OCI-LY3 (cell line): ENCODE results near the gene RERE.

Experiments used
- EZH2phosphoT487 ChIP-seq: fragments of 200-600 bp; shearing (Covaris generic); IDR thresholded peaks from 2 replicates; pipeline ENCODE4 v1.6.1; 2018; ENCODE audit warnings: antibody characterized with exemption, mixed run types, low read depth
- TF ChIP-seq, protein P1 (sequence below): fragments of 200-600, 300-600 bp; sonication (generic); IDR thresholded peaks from 2 replicates; pipeline ENCODE4 v1.5.1; 2014; ENCODE audit warnings: antibody characterized with exemption, low read length, low read depth

DNA sequence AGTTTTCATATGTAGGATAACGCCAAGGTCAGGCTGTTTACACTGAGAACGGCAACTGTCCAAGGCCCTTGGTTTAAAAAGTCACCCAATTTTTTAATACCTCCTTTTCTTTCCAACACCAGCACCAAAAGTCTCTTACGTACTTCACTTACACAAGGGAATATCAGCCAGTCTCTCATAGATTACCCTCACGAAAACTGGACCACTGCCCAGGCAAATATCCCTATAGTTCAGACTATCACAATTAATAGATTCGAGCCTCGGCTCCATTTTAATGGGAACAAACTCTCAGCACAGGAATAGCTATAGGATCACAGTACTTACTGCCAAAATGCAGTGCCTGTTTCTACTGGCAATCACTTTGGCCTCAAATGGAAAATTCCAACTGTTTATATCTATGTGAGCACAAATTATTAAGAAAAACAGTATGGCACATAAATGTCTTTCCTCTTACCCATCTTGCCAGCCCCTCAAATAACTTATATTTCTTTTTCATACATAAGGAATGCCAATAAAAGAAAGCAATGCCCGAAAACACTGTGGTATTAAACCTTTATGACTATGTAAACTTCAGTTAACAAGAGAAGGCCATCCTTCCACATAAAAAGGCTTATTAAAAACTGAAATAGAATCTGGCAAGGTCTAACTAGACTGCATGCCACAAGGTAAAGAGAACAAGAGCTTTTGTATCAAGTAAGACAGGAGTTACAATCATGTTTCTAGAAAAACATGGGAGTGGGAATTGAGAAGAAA lies 401.7 kb downstream of the RERE start:
- TF ChIP-seq, protein P1, sequence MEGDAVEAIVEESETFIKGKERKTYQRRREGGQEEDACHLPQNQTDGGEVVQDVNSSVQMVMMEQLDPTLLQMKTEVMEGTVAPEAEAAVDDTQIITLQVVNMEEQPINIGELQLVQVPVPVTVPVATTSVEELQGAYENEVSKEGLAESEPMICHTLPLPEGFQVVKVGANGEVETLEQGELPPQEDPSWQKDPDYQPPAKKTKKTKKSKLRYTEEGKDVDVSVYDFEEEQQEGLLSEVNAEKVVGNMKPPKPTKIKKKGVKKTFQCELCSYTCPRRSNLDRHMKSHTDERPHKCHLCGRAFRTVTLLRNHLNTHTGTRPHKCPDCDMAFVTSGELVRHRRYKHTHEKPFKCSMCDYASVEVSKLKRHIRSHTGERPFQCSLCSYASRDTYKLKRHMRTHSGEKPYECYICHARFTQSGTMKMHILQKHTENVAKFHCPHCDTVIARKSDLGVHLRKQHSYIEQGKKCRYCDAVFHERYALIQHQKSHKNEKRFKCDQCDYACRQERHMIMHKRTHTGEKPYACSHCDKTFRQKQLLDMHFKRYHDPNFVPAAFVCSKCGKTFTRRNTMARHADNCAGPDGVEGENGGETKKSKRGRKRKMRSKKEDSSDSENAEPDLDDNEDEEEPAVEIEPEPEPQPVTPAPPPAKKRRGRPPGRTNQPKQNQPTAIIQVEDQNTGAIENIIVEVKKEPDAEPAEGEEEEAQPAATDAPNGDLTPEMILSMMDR = no peak
- TF ChIP-seq EZH2phosphoT487 = no peak
